GM18508 (cell line): ENCODE measurements around the gene CXXC4.

Experiments
- ATAC-seq: cut with Tn5 transposase; IDR thresholded peaks from one replicate; pipeline ENCODE4 v1.9.1; 2021; ENCODE audit warnings: moderate number of reproducible peaks; ENCODE audit not compliant: insufficient read depth, unreplicated experiment

CXXC4 gene

GRCh38 chr4:104490096-104490769 lies 4.5 kb downstream of the CXXC4 start:
- ATAC-seq, result peak; percentile 50

GRCh38 chr4:104489731-104490095 lies 5.0 kb downstream of the CXXC4 start:
- peak; percentile 34 for ATAC-seq

GRCh38 chr4:104488151-104488550 lies 6.5 kb downstream of the CXXC4 start:
- ATAC-seq, result no peak

GRCh38 chr4:104486716-104487504 lies 7.8 kb downstream of the CXXC4 start:
- no peak for ATAC-seq

- no peak for ATAC-seq
These were observed 19.0 kb downstream of the CXXC4 start for GRCh38 chr4:104475652-104476051.

GRCh38 chr4:104472766-104473165 lies 21.9 kb downstream of the CXXC4 start:
- ATAC-seq, result no peak

GRCh38 chr4:104470770-104471169 lies 23.9 kb downstream of the CXXC4 start:
- no peak for ATAC-seq

- no peak for ATAC-seq
These were observed 24.9 kb downstream of the CXXC4 start for GRCh38 chr4:104469794-104470193.

- no peak for ATAC-seq
These were observed 29.1 kb downstream of the CXXC4 start for GRCh38 chr4:104465619-104466018.

- ATAC-seq, result no peak
These were observed 29.5 kb downstream of the CXXC4 start for GRCh38 chr4:104465201-104465600.

GRCh38 chr4:104462641-104463040 lies 32.1 kb downstream of the CXXC4 start:
- no peak for ATAC-seq

- ATAC-seq, result no peak
These were observed 37.2 kb downstream of the CXXC4 start for GRCh38 chr4:104457308-104457981.

- ATAC-seq, result peak; percentile 67
These were observed 43.1 kb downstream of the CXXC4 start for GRCh38 chr4:104451573-104451972.

GRCh38 chr4:104449537-104449936 lies 45.2 kb downstream of the CXXC4 start:
- no peak for ATAC-seq

- ATAC-seq, result no peak
These were observed 47.4 kb downstream of the CXXC4 start for GRCh38 chr4:104447294-104447693.

- ATAC-seq, result no peak
These were observed 48.0 kb downstream of the CXXC4 start for GRCh38 chr4:104446431-104447278.

GRCh38 chr4:104444685-104445084 lies 50.0 kb downstream of the CXXC4 start:
- ATAC-seq, result no peak

GRCh38 chr4:104436542-104436941 lies 58.2 kb downstream of the CXXC4 start:
- ATAC-seq, result no peak

GRCh38 chr4:104429150-104429741 lies 65.4 kb downstream of the CXXC4 start:
- no peak for ATAC-seq

- ATAC-seq, result no peak
These were observed 68.7 kb downstream of the CXXC4 start for GRCh38 chr4:104425948-104426347.
